Keratinocyte (primary cell): Measurements from ENCODE around the gene IL1B.

Experiments used
- CTCF ChIP-seq, 3 experiments: IDR thresholded peaks in 1 of 3; conservative IDR thresholded peaks in 1 of 3; optimal IDR thresholded peaks in 1 of 3; 2 replicates in 2 of 3; 3 replicates in 1 of 3; pipeline versions ENCODE3 to v1.5.1; 2011; ENCODE audit warnings: low read length in 3 of 3, mild to moderate bottlenecking in 3 of 3, moderate library complexity in 2 of 3, control low read depth in 1 of 3, inconsistent platforms in 1 of 3; ENCODE audit not compliant: insufficient read depth in 2 of 3; ENCODE audit errors: extremely low read depth in 1 of 3
- EZH2 ChIP-seq: IDR thresholded peaks from one replicate; pipeline ENCODE4 v1.6.1; 2012; ENCODE audit warnings: inconsistent platforms, mild to moderate bottlenecking, low read length, moderate library complexity

GRCh38 chr2:112784199-112785189, 52.1 kb downstream of the IL1B start, which contains the start of gene IL1A:
- TF ChIP-seq CTCF (optimal IDR thresholded peaks at IDR 0.05 in 1 of 3, IDR thresholded peaks at IDR 0.05 in 1 of 3, conservative IDR thresholded peaks at IDR 0.05 in 1 of 3; ENCODE audit: extremely low read depth in 1 of 3, insufficient read depth in 2 of 3, low read length in 3 of 3) (no peak), EZH2 (no peak)
